HG02885 (cell line): Measurements from ENCODE around the gene LRRC43.
"Not testable (repeated sequence)": the region's sequence is repeated elsewhere in the genome, so short reads cannot be mapped to it uniquely, and the experiment has no call there.

Experiments used
- ATAC-seq: cut with Tn5 transposase; IDR thresholded peaks from one replicate; pipeline ENCODE4 v1.9.1; 2021; ENCODE audit warnings: mild to moderate bottlenecking; ENCODE audit not compliant: unreplicated experiment, poor library complexity

Gene LRRC43

DNA sequence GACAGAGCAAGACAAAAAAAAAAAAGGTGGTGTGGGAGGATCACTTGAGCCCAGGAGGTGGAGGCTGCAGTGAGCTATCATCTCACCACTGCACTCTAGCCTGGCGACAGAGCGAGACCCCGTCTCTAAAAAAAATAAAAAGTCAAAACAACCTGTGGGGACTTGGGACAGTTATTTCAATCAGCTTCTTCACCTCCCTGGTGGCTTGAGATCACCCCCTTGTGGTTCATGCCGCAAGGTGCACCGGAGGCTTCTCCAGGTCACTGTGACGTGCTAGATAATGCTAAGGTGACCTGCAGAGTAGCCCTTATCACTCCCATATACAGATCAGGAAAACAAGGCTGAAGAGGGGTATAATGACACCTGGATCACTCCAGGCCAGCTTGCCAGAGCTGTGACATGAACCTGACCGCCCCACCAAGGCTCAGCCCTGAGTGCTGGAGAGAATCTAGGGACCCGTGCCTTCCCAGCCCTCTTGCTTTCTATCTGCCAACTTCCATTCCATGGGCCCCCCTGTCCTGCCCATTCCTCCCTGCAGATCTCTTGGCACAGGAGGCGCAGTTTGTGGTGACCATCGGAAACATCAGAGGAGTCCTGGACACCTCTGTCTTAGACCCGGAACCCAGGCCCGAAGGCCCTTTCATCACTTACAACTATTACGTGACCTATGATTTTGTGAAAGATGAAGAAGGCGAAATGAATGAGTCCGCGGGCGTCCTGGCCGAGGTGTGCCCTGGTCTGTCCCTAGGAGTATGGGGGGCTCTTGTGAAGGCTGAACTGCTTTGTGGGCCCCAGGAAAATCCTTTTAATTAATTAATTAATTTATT, 8.1 kb downstream of the LRRC43 start:
- no peak for ATAC-seq

DNA sequence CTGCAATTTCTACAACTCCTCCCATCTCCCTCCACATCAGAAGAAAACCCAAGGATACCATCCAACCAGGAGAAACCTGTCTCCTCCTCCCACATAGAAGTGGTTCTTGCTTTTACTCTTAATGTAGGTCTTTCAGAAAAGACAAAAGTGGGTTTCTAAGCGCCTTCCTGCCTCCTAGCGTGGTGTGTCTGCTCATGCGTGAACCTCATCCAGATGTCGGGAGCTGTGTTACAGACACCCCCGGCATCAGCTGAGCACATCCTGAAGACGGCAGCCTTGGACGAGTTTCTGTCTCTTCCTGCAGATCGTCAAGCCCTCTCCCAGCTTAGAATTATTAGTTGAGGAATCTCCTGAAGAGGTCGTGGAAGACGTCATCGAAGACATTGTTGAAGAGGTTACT, 9.5 kb downstream of the LRRC43 start:
- ATAC-seq = no peak

DNA sequence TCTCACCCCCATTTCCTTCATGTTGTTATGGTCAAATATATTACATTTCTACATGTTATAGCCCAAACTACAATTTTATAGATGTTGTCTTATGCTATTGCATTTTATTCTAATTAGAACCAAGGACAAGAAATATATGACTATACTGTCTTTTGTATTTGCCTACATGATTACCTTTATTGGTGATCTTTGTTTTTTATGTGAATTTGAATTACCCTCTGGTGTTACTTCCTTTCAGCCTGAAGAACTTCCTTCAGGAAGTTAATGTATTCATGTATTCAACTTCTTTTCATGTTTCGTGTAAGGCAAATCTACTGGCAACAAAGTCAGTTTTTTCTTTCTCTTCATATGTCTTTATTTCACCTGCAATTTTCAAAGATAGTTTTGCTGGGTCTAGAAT, 11.9 kb downstream of the LRRC43 start:
- no peak for ATAC-seq

DNA sequence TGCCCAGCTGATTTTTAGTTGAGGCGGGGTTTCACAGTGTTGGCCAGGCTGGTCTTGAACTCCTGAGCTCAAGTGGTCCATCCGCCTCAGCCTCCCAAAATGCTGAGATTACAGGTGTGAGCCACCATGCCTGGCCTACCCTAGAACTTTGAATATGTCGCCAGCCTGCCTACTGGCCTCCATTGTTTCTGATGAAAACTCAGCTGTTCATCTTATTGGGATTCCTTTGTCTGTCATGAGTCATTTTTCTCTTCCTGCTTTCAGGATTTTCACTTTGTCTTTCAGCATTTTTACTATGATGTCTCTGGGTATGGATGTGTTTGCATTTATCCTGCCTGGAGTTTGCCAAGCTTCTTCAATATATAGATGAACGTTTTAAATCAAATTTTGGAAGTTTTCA, 12.5 kb downstream of the LRRC43 start:
- no peak for ATAC-seq

DNA sequence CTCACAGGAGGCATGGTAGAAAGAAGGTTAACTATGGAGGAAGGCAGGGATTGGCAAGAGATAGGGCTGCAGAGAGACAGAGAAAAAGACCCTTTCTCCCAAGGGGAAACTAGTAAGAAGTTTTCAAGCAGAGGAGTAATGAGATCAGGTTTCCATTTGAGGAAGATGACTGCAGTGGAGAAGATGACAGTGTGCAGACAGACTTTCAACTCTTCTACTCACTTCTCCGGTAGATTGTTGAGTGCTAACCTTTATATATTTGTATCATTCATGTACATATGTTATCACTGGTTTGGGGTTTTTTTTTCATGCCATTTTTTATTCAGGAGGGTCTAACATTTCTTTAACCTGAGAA, 14.7 kb downstream of the LRRC43 start:
- no peak for ATAC-seq

DNA sequence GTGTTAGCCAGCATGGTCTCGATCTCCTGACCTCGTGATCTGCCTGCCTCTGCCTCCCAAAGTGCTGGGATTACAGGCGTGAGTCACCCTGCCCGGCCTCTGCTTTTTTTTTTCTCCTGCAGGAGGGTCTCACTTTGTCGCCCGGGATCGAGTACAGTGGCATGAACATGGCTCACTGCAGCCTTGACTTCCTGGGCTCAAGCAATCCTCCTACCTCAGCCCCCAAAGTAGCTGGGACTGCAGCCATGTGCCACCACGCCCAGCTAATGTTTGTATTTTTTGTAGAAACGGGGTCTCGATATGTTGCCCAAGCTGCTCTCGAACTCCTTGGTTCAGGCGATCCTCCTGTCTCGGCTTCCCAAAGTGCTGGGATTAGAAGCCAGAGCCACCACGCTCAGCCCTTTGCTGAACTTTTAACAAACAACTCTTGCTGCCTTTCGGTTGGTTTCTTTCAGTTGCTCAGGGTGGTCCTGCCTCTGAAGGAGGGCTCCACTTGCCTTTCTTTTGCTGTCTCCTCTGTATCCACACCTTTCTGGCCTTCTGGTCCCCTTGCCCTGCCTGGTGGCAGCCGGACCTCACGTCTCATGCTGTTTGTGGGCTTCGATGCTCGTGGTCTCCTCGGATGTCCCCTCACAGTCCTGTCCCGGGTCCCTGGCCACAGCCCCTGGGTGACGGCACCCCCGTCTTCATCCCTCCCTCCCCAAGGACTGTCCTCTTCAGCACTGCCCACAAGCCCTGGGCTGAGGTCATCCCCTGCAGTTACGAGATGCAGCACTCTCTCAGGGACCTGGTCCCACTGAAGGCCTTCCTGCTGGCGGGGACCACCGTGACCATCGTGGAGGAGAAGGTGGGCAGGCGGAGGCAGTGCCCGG, 16.8 kb downstream of the LRRC43 start:
- ATAC-seq = no peak

- no peak for ATAC-seq
Measured at GRCh38 chr12:122200541-122201175, 17.7 kb downstream of the LRRC43 start.

DNA sequence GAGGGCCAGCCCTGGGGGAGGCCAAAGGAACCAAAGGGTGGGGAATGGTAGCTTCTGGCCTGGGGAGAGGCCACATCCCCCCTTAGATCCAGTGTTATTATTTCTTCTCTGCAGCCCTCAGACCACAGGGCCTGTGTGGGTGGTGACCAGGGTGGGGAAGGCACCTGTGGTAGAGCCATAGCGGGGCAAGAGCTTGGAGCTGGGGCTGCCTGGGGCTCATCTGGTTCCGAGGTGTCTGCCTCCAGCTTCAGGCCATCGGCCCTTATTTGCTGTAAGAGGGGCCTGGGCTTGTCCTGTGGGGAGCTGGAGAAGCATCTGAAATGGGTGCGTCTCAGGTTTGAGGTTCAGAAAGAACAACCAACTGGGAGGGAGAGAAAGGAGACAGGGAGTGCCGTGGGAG, 18.5 kb downstream of the LRRC43 start:
- ATAC-seq = no peak

DNA sequence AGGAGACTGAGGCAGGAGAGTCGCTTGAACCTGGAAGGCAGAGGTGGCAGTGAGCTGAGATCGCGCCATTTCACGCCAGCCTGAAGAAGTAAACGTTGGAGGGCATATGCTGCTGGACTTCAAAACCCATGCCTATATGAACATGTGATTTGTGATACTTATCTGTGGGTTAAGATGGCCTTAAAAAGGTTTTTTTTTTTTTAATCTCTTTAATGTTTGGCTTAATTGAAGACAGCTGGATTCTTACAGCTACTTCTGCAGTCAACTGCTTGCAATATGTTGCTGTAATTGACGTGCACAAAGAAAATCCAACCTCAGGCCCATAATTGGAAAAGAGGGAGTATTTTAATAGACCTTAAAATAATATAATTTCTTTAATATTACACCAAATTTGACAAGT, 19.1 kb downstream of the LRRC43 start:
- no peak for ATAC-seq

- not testable (repeated sequence) for ATAC-seq
Measured at GRCh38 chr12:122202811-122203210, 19.9 kb downstream of the LRRC43 start.

DNA sequence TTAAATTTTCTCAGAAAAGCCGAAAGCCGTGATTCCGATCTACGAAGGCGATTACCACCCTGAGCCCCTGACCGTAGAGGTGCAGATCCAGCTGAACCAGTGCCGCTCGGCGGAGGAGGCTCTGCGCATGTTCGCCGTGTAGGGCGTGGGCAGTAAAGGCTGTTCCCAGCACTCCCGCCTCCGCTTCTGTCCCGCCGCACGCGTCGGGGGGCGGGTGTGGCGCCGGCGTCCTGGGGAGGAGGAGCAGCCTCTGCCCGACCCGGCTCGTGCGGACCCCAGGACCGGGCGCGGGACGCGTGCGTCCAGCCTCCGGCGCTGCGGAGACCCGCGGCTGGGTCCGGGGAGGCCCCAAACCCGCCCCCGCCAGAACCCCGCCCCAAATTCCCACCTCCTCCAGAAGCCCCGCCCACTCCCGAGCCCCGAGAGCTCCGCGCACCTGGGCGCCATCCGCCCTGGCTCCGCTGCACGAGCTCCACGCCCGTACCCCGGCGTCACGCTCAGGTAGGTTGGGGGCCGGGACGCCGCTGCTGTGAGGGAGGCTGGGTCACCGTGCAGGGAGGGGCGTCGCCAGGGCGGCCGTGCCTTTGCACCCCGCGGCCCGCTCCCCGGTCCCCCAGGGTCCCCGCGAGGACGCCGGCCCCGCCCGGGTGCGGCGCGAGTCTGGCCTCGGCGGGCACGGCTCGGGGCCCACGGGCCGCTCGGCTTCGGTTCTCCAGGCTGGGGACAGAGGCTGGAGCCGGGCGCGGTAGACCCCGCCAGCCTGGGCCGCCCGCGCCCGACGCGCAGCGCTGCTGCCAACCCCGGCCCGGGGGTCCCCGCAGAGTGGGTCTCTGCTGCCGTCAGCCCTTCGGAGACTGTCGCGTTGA, 20.6 kb downstream of the LRRC43 start, which contains the start of gene B3GNT4:
B3GNT4 (plus strand) TSS at position 409 of the 866 bp plus-strand sequence. CDS start 910 bp downstream, outside the sequence.
- ATAC-seq = no peak

- no peak for ATAC-seq
Measured at GRCh38 chr12:122204167-122205052, 21.5 kb downstream of the LRRC43 start.

- ATAC-seq = no peak
Measured at GRCh38 chr12:122205053-122205925, 22.4 kb downstream of the LRRC43 start.

DNA sequence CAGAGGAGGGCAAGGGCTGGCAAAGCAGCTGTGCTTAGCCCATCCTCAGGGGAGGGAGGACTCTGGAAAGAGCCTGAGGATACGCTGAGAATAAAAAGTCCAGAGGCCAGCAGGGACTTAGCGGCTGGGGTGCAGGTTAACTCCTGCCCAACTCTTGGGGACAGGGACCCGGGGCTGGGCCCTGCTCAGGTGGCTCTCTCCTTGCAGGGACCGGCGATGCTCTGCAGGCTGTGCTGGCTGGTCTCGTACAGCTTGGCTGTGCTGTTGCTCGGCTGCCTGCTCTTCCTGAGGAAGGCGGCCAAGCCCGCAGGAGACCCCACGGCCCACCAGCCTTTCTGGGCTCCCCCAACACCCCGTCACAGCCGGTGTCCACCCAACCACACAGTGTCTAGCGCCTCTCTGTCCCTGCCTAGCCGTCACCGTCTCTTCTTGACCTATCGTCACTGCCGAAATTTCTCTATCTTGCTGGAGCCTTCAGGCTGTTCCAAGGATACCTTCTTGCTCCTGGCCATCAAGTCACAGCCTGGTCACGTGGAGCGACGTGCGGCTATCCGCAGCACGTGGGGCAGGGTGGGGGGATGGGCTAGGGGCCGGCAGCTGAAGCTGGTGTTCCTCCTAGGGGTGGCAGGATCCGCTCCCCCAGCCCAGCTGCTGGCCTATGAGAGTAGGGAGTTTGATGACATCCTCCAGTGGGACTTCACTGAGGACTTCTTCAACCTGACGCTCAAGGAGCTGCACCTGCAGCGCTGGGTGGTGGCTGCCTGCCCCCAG, 23.4 kb downstream of the LRRC43 start:
- ATAC-seq = no peak

GRCh38 chr12:122206976-122207375, 24.1 kb downstream of the LRRC43 start:
- ATAC-seq = no peak

- no peak for ATAC-seq
Measured at GRCh38 chr12:122207391-122207790, 24.5 kb downstream of the LRRC43 start.

DNA sequence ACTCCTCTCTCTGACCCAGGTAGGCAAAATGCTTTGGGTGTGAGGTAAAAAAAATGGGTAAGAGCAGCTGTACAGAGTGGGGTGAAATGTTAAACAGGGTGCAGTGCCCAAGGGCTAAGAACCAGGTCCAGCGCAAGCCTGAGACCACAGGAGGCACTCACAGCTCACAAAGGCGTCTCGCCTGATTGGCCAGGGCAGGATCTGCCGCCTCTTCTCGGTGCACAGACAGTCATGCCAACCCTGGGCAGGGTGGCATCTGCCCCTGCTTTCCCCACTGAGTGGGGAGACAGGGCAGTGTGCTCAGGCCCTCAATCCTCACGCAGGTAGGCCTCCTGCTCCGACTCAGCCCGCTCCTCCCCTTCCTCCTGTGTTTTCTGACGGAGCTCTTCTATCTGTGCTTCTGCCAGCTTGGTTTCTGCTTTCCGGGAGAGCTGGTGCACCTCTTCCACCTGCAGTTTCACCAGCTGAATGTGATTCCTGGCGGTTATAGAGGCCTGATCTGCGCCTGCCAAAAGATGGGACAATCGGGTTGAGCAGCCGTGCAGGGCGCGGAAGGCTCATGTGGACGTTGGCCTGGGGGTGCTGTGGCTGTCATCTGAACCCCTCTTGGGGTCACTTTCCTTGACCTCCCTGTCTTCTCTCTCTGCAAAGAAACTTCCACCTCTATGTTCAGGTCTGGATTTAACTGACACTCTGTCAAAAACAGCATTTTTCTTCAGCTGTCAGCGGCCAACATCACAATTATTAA, 25.3 kb downstream of the LRRC43 start:
- ATAC-seq = no peak
